Epidermal melanocyte (primary cell): ENCODE data around the gene C5orf58.
A peak's percentile ranks its signal among the peaks of the same experiment; 100 is the strongest.

Experiments
- DNase-seq: peaks from one replicate; pipeline ENCODE4 v3.0.0; 2011; ENCODE audit warnings: low spot score; ENCODE audit not compliant: insufficient read length

Gene C5orf58

DNA sequence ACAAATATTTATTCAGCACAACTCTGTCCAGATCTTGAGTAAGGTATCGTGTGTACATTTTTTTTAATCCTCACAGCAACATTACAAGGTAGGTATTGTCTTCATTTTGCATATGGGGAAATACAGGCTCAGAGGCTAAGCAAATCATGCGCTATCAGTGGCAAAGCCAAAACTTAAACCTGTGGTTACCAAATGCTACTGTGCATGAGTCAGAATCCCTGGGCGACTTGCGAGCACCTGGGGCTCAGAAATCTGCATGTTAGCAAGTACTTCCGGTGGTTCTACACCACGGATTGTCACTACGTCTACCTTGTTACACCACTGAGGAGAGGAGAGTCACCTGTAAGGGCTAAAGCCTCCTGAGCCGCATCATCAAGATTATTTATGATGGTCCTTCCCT is 21.3 kb downstream of the C5orf58 start:
- no peak for DNase-seq

DNA sequence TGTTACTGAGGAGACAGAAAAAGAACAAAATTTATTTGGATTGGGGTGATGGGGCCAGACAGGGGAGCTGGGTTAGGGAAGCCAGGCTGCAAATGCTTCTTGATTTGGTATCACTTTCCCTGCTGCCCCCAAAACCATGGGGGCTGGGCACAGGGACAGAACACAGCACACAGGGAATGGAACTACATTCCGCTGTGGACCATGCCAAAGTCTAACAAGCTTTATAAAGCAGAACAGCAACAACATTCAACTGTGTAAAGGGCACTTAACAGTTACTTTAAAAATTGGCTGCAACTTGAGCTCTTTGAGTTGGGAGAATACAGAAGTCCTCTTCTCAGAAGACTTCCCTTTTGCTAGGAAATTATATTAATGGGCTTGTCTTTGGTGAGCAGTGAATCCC is 23.8 kb downstream of the C5orf58 start:
- no peak for DNase-seq

DNA sequence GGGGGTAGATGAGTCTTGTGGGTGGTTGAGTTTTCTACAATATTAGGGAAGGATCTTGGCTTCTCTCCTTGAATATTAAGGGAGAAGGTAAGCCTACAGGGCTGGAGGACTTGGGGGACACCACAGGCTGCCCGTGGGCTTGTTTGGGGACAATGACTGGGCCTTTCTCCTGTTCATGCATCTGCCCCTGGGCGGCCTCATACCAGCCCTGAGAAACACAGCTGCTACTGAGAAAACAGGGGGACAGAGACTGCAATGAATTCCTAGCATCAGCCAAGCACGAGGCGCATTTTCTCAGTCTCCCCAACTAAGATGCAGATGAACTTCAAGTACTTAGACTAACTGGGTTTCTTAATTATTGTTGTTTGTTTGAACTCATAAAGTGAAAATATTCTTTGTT is 24.6 kb downstream of the C5orf58 start:
- DNase-seq: no peak

DNA sequence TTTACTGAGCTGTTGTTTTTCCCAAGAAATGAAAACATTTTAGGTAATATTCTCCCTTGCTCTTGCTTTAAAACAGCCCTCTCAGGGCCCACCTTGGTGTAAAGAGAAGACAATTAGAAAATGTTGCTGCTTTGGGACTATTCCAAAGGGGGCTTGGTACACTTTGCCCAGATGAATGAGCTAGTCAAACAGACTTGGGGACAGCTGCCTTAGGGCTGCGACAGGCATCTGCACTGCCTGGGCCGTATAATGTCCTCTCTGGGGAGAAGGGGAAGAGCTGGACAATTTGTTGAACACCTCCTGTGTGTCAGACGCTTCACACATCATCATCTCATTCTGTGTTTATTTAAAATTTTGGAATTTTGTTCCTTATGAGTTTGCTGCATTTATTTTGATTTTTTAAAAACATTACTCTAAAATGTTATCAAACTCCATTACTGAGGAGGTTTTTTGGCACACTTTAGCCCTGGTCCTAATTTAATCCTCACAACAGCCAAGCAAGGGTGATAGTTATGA is 28.8 kb downstream of the C5orf58 start:
- DNase-seq: no peak

DNA sequence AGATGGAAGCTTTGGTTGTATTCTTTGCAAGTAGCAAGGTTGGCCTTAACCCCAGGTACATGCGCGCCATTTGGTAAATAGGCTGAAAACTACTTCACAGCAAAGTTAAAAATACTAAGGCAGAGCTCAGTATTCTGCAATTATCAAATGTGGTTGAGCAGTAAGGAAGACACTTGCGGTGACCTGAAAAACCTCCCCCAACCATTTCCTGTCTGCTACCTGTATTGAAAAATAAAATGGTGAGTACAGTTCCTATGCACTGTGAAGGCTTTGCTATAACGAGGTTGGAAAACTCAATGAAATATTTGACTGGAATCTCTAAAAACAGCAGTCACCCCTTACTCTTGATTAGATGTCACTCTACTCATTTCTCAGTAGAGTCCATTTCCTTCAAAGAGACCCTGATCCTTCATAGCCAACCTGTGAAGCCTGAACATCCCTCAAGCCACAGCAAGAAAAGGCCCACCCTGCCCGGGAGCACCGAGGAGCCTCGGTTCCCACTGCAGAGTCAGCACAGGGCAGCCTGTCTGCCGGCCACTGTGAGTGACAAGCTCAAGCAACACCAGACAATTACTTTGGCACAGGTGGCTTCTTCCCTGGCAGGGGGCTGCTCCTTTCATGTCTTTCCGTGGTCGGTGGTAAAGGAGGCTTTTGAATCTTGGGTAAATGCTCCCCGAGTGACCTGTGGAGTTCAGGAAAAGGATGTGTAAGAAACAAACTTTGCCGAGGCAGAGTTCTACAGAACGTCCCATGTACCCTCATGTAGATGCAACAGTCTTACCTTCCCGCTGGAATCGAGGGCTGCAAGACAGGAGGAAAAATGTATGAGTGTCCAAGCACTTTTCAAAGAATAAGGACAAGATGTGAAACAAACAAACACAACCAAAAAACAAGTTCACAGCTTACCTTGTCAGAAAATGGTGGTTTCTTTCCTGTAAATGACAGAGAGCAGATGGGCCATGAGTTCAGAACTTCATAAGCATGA is 29.6 kb downstream of the C5orf58 start:
- DNase-seq: no peak

DNA sequence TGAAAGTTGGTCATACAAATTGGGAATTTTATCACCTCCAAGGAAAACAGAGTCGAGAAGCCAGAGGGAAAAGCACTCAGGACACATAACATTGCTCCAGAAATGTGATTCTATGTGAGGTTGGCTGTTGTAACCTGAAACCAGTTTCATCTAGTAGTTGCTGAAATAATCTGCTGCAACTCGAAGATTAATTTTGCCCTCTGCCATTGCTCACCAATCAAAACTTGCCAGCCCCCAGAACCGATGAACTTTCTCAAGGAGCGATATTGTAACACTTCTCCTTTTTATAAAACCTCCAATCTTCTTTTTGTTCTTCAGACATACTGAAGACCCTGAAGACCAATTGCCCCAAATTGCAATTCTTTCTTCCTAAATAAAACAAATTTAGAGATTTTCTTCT is 31.1 kb downstream of the C5orf58 start:
- DNase-seq: no peak

DNA sequence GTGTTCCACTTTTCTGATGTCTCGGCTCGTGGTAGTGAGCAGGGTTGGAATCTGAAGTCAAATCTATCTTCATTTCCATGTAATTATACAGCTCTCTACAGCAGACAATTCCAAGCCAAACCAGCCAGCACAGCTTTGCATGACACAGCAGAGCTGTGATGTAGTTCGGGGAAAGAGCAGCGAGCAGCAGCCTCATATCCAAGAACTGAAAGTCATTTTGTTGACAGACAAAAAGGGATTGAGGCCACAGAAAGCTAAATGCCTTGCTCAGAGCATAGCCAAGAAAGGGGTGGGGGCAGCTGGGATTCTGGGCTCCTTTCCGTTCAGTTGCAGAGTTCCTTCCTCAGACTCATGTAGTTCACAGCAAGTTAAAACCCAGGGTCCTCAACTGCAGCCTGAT is 32.7 kb downstream of the C5orf58 start:
- no peak for DNase-seq

DNA sequence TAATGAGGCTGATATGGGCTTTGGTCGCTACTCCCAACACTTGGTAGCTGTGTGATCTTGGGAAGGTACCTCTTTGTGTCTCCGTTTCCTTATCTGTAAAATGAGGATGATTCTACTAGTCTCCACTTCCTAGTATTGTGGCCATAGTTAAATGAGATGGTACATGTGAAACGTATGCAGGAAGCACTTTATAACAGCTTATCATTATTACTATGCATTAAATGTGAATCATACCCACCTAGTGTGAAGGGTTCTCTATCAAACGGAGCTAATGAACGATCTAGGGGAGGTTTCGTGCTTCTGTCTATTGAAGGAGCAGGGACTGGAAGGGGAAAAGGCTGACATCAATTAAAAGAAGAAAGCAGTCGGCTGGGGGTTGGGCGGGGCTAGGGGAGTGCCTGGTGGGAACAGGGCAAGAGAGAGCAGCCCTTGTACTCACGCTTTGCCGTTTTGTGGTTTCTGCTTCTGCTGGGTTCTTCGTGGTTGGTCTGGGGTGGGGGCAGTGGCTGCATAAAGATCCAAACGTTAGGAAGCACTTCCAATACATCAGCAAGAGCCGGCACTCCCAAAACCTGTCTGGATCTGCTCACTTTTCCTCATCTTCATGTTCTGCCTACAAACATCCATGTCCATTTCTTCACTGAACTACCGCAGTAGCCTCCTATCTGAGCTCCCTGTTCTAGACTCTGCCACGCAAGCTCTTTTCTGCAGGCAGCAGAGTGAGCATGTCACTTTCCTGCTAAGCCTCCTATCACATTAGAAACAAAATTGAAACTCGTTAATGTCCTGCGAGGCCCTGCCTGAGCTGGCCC is 34.0 kb downstream of the C5orf58 start:
- no peak for DNase-seq

DNA sequence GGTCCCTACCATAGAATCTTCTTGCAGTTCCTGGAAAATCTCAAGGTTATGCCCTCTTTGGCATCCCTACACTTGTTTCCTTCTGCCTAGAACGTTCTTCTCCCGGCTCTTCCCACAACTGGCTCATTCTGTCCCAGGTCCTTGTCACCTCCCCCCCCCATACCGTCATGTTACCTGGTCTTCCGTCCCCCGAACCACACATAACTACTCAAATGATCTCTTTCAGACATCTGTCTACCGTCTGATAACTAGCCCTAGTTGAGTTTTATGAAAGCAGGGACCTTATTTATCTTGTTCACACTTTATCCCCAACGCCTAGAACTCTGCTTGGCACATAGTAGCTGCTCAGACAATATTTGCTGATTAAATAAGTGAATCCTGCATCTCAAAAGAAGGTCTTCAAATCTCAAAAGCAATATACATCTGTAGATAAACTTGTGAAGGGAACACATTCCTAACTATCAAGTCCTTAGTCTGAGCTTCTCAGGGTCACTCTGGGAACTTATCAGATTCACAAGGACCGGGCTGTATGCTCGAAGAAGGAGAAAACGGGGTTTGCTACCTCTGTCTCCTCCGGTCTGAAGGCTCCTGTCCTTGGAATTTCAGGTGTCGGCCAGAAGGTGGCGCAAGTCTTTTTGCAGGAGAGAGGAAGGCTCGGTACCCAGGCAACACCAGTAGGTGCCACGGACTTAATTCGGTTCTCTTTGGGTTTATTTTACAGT is 34.8 kb downstream of the C5orf58 start:
- DNase-seq: peak; percentile 36

DNA sequence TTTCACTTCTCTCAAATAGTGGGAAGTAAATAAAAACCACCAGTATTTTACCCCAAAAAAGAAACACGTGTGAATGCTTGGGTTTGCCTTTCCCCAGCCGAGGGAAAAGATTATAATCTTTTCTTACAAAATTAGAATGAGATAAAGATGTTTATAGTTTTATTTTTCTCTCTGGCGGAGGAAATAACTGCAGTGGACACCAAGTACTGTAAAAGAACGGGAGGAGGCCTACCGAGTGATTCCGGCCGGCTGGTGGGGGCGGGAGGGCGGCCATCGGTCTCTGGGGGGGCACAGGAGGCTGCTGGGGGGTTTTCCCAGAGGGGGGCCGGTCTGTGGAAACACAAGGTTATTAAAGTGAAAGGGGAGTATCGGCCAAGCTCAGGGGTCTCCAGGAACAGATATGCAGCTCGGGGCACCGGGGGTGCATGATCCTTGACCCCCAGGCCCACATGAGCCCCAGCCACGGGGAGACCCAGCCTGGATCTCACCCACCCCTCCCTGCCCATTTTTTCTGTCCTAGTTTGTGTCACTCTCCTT is 35.4 kb downstream of the C5orf58 start:
- DNase-seq: no peak

DNA sequence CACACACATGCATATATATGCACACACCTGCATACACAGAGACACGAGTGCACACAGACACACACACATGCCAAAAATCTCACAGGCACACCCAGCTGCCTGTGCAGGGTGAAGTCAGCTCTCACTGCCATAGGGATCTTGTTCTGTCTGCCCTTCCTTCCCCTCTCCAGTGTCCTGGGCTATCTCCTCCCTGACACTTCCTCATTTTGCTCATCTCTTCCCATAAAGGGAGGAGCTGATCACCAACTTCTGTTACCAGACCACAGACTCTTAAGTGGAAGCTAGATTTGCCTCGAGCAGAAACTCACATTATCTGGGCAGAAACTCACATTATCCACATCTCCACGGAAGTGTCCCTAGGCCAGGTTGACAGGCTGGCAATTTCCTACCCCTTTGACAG is 36.1 kb downstream of the C5orf58 start:
- DNase-seq: no peak

DNA sequence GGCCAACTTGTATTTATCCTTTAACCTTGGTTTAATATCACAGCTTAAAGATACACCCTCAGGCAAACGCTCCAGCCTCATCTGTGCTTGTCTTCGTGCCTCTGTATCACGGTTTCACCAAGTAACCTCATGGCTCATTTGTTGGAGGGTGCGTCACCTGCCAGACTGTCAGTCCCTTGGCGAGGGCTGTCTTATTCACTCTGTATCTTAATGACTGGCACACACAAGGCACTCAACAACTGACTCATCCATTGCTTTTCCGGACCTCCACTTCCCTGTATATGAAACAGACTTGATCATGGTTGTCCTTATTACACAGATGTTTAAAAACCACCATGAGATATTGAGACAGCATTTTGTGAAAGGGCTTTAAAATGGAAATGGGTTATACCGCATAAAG is 36.8 kb downstream of the C5orf58 start:
- no peak for DNase-seq

DNA sequence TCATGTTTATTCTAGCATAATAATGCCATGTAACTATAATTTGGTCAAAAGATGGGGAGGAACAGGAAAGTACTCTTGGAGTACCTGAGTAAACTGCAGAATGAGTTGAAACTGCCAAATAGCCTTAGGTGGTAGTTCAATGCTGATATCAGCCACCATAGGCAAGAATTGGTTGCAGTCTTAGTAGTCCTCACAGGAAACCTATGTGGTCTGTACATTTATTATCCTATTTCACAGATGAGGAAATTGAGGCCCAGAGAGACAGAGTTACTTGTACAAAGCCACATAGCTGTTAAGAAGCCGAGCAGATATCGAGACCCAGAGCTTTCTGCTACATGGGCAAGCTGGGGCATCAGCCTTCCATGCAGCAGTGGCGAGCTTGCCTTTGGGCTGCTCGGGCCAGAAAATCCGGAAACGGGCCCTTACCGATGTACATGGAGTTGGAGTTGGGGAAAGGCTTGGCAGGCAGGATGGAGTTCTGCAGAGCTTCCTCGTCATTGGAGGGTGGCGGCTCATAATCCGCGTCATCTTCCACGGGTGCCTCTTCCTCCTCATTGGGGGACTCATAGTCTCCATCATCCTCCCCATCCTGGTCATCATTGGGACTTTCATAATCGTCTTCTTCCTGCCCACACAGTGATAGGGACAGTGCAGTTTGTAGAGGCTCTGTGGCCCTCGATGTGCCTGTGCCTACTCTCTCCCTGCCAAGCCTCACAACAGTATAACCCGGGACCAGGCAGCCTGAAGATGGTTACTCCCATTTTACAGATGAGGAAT is 37.7 kb downstream of the C5orf58 start:
- DNase-seq: no peak

DNA sequence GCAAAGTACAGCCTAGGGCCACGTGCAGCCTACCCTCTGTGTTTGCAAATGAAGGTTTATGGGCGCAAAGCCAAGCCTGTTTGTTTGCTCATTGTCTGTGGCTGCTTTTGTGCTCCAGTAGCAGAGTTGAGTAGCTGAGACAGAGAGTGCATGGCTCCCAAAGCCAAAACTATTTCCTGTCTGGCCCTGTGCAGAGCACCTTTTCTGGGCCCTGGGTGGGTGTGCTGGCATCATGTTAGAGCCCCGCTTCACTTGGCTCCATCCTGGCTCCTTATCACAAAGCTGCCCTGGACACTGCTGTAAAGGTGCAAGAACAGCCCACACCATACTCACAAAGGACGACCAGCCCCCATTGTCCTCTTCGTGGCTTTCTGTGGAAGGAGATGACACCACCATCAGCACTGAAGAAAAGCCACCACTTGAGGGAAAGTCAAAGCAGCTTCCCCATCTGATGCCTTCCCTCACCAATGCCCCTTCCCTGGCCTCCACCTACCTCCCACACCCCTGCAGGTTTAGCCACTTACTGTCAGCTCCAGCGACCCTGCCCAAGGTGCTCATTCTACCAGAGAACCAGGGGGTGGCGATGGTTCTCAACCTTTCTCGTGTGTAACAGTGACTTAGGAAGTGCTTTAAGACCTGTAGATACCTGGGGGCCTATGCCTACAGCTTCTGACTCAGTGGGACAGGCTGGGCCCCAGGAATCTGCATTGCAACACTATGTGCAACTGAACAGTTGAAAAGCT is 41.4 kb downstream of the C5orf58 start:
- no peak for DNase-seq

DNA sequence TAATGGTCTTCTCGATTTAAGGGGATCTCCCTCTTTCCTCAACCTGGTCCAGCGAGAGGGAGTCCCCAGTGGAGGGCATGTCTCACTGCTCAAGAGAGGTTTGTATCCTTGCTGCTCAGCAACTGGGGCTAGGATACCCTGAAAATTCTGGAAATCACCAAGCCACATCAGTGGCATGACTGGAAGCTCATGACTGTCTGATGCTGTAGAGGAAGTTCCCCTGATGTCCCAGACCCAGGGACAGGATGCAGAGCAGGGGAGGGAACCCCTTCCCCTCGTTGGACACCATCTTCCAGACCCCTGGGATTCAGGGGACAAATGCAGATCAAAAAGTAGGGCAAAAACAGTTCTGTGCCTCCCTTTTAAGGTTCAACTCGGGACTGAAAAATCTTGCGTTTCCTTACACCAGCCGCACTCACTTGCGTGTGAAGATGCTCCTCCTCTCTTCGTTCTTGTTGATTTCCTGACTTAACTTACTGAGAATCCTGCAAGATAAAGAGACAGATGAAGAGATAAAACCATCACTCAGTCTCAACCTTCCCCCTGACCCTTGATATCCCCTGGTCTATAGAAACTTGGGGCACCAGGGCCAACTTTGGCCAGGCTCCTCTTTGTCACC is 42.7 kb downstream of the C5orf58 start:
- no peak for DNase-seq

DNA sequence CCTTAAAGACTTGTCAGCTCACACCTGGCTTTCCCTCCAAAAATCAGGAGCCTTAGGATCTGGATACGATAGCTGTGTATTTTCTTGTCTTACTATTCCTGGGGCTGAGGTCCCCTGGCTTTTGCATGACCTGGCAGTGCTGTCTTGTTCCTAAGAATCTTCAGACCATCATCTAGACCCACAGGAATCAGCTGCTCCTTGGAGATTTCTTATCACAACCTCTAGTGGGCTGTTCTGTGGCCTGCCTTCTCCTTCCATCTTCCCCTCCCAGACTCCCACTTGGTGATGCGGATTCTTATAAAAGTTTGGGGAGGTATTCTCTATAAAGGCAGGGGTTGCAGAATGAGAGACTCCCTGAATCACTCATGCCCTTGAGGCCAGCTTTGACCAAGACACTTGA is 43.4 kb downstream of the C5orf58 start:
- DNase-seq: no peak

DNA sequence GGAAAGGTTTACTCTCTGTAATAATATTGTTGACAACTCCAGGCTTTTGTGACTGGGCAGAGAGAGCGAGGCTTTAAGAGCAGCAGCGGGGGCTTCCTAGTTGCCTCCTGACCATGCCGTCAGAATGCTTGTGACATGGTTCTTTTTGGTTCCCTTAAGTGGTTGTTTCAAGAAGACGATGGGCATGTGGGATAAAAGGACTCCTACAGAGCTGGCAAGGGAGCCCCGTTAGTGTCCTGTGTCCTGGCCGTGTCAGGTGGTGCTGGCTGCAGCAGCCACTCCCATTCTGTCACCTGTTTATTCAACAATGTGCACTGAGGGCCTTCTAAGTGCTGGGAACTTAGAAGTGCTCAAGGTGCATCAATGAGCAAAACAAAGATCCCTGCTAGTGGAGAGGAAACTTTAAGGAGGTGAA is 45.1 kb downstream of the C5orf58 start:
- DNase-seq: no peak

DNA sequence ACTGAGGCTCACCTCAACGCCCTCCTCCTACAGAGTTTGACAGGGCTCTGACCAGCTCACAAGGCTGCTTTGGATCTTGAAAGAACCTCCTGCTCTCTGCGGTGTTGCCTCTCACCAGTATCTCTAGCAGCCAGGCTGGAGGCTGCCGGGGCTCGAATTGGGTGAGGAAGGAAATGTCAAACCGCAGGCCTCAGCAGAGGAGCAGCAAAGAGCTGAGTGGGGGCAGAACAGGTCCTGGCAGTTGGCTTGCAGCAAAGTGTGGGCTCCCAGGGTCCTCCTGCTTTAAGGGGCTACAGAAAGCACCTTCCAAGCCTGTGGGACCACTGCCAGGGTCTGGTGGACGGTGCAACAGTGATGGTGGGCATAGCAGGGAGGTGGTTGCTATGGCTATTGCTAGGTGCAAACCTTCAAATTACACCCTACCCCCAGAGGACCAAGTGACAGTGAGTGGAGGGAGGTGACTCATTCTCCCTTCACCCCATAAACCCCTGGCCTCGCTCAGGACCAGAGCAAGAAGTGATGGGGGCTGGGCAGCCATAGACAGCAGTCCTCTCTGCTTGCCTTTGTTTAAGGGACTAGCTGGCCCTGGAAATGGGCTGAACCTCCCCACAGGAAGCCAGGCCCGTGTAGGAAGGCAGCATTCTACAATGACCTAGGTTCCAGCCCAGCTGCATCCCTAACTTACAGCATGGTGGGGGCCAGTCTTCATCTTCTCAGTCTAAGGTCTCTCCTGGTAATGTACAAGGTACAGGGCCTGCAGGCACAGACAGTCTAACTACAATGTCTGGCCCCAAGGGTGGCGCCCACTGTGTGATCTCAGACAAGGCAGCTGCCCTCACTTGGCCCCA is 46.0 kb downstream of the C5orf58 start:
- no peak for DNase-seq

DNA sequence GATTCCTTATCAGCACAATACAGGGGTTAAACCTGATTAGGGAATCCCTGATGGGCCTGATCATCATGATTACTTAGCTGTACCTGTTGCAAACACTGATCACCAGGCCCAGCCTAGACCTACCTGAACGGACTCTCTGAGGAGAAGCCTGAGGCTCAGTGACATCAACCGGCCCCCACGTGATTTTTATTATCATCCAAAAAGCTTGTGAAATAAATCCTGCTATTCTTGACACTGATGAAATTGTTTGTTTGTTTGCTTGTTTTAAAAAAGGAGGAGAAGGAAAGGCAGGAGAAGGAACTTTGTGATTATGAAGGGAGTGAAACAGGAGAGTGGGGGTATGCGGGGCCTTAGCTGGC is 46.7 kb downstream of the C5orf58 start:
- DNase-seq: no peak
